ENCODE data around the gene C1QTNF9. TPM values are rescaled to one million over a fixed set of nuclear protein-coding genes. Genes with fewer than 3 reads are reported as not detected.

The C1QTNF9 gene
- total and polyA plus RNA-seq, 2 of the 4 experiments (the other 2 are of a cell fraction): 0.18 to 0.21 TPM

GRCh38 chr13:24301434-24301833 lies 7.9 kb upstream of the C1QTNF9 start:
- Histone ChIP-seq H3K4ac (ENCODE audit: low read depth, low read length) (no peak overlapping the region), H3K27me3 (ENCODE audit: control insufficient read depth, insufficient read depth, low read length) (no peaks in the 10 kb centered on the region), H3K9ac (ENCODE audit: low read depth, low read length) (no peak overlapping the region), H3K4me2 (ENCODE audit: low read depth, low read length) (no peak overlapping the region), H3K4me3 (ENCODE audit: insufficient read depth, low read depth, low read length) (no peak overlapping the region), H2AK5ac (ENCODE audit: low read depth, low read length) (no peak overlapping the region), H3K14ac (replicated peaks; ENCODE audit: low read depth, low read length) (no peak overlapping the region), H2AFZ (replicated peaks; ENCODE audit: low read length, poor library complexity) (no peak overlapping the region), H3K23ac (ENCODE audit: low read depth, low read length) (no peak overlapping the region), H3K27ac (ENCODE audit: insufficient read depth, low read length) (no peak overlapping the region), H4K91ac (ENCODE audit: insufficient read depth, low read depth, low read length) (no peak overlapping the region), H2BK5ac (ENCODE audit: low read depth, low read length, poor library complexity, severe bottlenecking) (no peak overlapping the region), H4K8ac (ENCODE audit: low read depth in 2 of 2, low read length in 2 of 2) (no peak overlapping the region), H3K4me1 (ENCODE audit: control insufficient read depth, insufficient read depth, low read length) (peaks cover 10% of the 10 kb centered on the region), H4K5ac (ENCODE audit: low read depth, low read length) (no peak overlapping the region), H3K18ac (ENCODE audit: low read depth, low read length) (no peak overlapping the region), H2BK20ac (ENCODE audit: low read depth, low read length) (no peak overlapping the region), H3K9me3 (ENCODE audit: control insufficient read depth, insufficient read depth, low read length) (no peaks in the 10 kb centered on the region), H2BK15ac (ENCODE audit: low read depth, low read length) (no peak overlapping the region), H3K79me1 (ENCODE audit: low read depth in 1 of 2, low read length in 2 of 2) (0 out of 4 replicates have a peak, but pooled peaks cover 0 to 3% of the 10 kb centered on the region in 2 experiments), H2BK120ac (ENCODE audit: low read depth, low read length) (no peak overlapping the region), H2AK9ac (replicated peaks; ENCODE audit: low read depth, low read length, poor library complexity) (no peak overlapping the region), H3K56ac (ENCODE audit: extremely low read depth, insufficient read depth, low read length) (no peak overlapping the region), H4K20me1 (ENCODE audit: insufficient read depth, low read length) (no peaks in the 10 kb centered on the region; the same call in none of the 2 replicates), H3K9me1 (ENCODE audit: insufficient read depth, low read length) (peaks cover 6% of the 10 kb centered on the region), H3K36me3 (ENCODE audit: control insufficient read depth, insufficient read depth, low read length) (peaks cover 52% of the 10 kb centered on the region)
- 95 to 100% methylated on average over 2 to 4 of the region's 12 CpGs for WGBS, 2 experiments (ENCODE audit: extremely low coverage in 2 of 2, insufficient read length in 1 of 2)
- dilution Hi-C loops (cut with HindIII; ENCODE audit: low sequenced_read_pairs, unreplicated experiment): no loop called here
- intact Hi-C loops (cut with micrococcal nuclease): no loop called here
- DNase-seq (no peak), ATAC-seq (ENCODE audit: low read depth) (no peak)
- CTCF ChIA-PET: no interaction called here
- TF ChIP-seq MAFK (IDR thresholded peaks at IDR 0.05; ENCODE audit: low read depth, low read length) (no peak), RAD21 (IDR thresholded peaks at IDR 0.05; ENCODE audit: low read length) (no peak), MXI1 (IDR thresholded peaks at IDR 0.05; ENCODE audit: borderline replicate concordance, low read depth, low read length) (no peak)
- no TSS peak for BruUV-seq (replicated peaks)
- in situ Hi-C loops (cut with MboI; ENCODE audit: low sequenced_read_pairs): no loop called here
- POLR2A ChIA-PET (ENCODE audit: unreplicated experiment): no interaction called here

All from IMR-90 (cell line).